Measurements from ENCODE around the gene FHIT. TPM values are rescaled to one million over a fixed set of nuclear protein-coding genes. Genes with fewer than 3 reads are reported as not detected.

FHIT gene
- total and polyA plus RNA-seq, 8 donors = 1.8 to 10.6 (median 7.1) TPM

- intact Hi-C loops (cut with DNase I; ENCODE audit: low total_unique reads) = no loop called here
- DNase-seq = peak in 1 of 2 donors; percentile 9
- Histone ChIP-seq H3K4me1 (peaks cover 0 to 5% (median 0%) of the 10 kb centered on the region in 4 donors), H3K27ac (no peak overlapping the region), H3K36me3 (no peaks in the 10 kb centered on the region), H3K4me3 (no peak overlapping the region), H3K9me3 (no peaks in the 10 kb centered on the region), H3K27me3 (no peaks in the 10 kb centered on the region)
- WGBS, 5 donors = 69 to 91% (median 86%) methylated on average over 1 of the region's 1 CpG
- TF ChIP-seq, protein P1, sequence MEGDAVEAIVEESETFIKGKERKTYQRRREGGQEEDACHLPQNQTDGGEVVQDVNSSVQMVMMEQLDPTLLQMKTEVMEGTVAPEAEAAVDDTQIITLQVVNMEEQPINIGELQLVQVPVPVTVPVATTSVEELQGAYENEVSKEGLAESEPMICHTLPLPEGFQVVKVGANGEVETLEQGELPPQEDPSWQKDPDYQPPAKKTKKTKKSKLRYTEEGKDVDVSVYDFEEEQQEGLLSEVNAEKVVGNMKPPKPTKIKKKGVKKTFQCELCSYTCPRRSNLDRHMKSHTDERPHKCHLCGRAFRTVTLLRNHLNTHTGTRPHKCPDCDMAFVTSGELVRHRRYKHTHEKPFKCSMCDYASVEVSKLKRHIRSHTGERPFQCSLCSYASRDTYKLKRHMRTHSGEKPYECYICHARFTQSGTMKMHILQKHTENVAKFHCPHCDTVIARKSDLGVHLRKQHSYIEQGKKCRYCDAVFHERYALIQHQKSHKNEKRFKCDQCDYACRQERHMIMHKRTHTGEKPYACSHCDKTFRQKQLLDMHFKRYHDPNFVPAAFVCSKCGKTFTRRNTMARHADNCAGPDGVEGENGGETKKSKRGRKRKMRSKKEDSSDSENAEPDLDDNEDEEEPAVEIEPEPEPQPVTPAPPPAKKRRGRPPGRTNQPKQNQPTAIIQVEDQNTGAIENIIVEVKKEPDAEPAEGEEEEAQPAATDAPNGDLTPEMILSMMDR (IDR thresholded peaks at IDR 0.05) = no peak
- TF ChIP-seq POLR2AphosphoS5 (IDR thresholded peaks at IDR 0.05) (no peak), EP300 (IDR thresholded peaks at IDR 0.05) (no peak), POLR2A (IDR thresholded peaks at IDR 0.05) (no peak)
Measured at GRCh38 chr3:59913645-59914044, 1337.6 kb downstream of the FHIT start.

DNA sequence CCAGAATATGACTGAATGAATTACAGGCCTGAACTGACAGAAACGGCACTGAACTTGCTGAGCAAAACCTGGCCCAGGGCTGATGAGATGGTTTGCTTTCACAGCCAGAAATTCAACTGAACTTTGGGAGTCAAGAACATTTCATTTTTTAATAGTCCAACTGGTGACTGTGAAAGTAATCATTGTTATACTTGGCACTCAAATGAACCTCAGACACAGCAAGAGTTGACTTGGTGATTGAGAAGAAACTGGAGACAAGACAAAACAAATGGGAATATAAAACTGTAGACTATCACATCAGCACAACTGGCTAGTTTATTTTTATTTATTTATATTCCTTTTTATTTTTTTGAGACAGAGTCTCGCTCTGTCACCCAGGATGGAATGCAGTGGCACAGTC lies 1342.6 kb downstream of the FHIT start:
- WGBS, 5 donors = 91 to 99% (median 96%) methylated on average over 2 of the region's 2 CpGs
- intact Hi-C loops (cut with DNase I; ENCODE audit: low total_unique reads) = no loop called here
- H3K4me1 ChIP-seq = peaks cover 0 to 5% (median 0%) of the 10 kb centered on the region in 4 donors
- no peaks in the 10 kb centered on the region for H3K27me3 ChIP-seq
- TF ChIP-seq EP300 (IDR thresholded peaks at IDR 0.05) (no peak), POLR2AphosphoS5 (IDR thresholded peaks at IDR 0.05) (no peak), POLR2A (IDR thresholded peaks at IDR 0.05) (no peak)
- TF ChIP-seq, protein P1 (IDR thresholded peaks at IDR 0.05) = no peak
- no peak overlapping the region for H3K27ac ChIP-seq
- H3K9me3 ChIP-seq = no peaks in the 10 kb centered on the region
- no peaks in the 10 kb centered on the region for H3K36me3 ChIP-seq
- no peak for DNase-seq
- no peak overlapping the region for H3K4me3 ChIP-seq

- intact Hi-C loops (cut with DNase I; ENCODE audit: low total_unique reads) = no loop called here
- WGBS, 5 donors = 87 to 93% (median 90%) methylated on average over 2 of the region's 2 CpGs
- no peak overlapping the region for H3K27ac ChIP-seq
- H3K4me1 ChIP-seq = peaks cover 0 to under 1% (median 0%) of the 10 kb centered on the region in 4 donors
- no peaks in the 10 kb centered on the region for H3K9me3 ChIP-seq
- no peaks in the 10 kb centered on the region for H3K36me3 ChIP-seq
- DNase-seq = no peak
- H3K4me3 ChIP-seq = no peak overlapping the region
- TF ChIP-seq EP300 (IDR thresholded peaks at IDR 0.05) (no peak), POLR2A (IDR thresholded peaks at IDR 0.05) (no peak), POLR2AphosphoS5 (IDR thresholded peaks at IDR 0.05) (no peak)
- TF ChIP-seq, protein P1 (IDR thresholded peaks at IDR 0.05) = no peak
- H3K27me3 ChIP-seq = no peaks in the 10 kb centered on the region
Measured at GRCh38 chr3:59908280-59908679, 1343.0 kb downstream of the FHIT start.

- TF ChIP-seq, protein P1 (IDR thresholded peaks at IDR 0.05) = no peak
- TF ChIP-seq POLR2AphosphoS5 (IDR thresholded peaks at IDR 0.05) (no peak), POLR2A (IDR thresholded peaks at IDR 0.05) (no peak), EP300 (IDR thresholded peaks at IDR 0.05) (no peak)
- no peaks in the 10 kb centered on the region for H3K9me3 ChIP-seq
- 87 to 93% (median 88%) methylated on average over 3 of the region's 3 CpGs for WGBS, 5 donors
Measured at GRCh38 chr3:59904296-59904695, 1347.0 kb downstream of the FHIT start.

More at GRCh38 chr3:59904296-59904695, 1347.0 kb downstream of the FHIT start:
- no peak for DNase-seq
- Histone ChIP-seq H3K36me3 (no peaks in the 10 kb centered on the region), H3K4me3 (no peak overlapping the region), H3K27ac (no peak overlapping the region), H3K27me3 (no peaks in the 10 kb centered on the region), H3K4me1 (no peaks in the 10 kb centered on the region)
- intact Hi-C loops (cut with DNase I; ENCODE audit: low total_unique reads) = no loop called here
